Stomach (tissue), 9 donors: ENCODE measurements around the gene UPK3A. TPM values are rescaled to one million over a fixed set of nuclear protein-coding genes. Genes with fewer than 3 reads are reported as not detected.
A peak's percentile ranks its signal among the peaks of the same experiment; 100 is the strongest.

ENCODE experiments used
- DNase-seq, 2 donors: peaks; one replicate each; pipeline versions ENCODE4 v3.0.0 to v3.0.0-alpha.2; 2013 to 2019
- H3K27ac ChIP-seq, 5 donors: fragments of 200-600 bp in 4 of 5; sonication (generic) in 4 of 5; one replicate each; pipeline ENCODE4 v1.5.1; 2013 to 2019; ENCODE audit warnings: mild to moderate bottlenecking in 1 of 5, moderate library complexity in 1 of 5
- H3K27me3 ChIP-seq, 3 donors: fragments of 200-600 bp; sonication (generic); one replicate each; pipeline ENCODE4 v1.5.1; 2017 to 2019; ENCODE audit warnings: mixed run types in 1 of 3
- H3K36me3 ChIP-seq, 4 donors: fragments of 200-600 bp; sonication (generic); 1 replicate in 3 of 4; 2 replicates in 1 of 4; pipeline ENCODE4 v1.5.1; 2016 to 2019
- H3K4me1 ChIP-seq, 4 donors: fragments of 200-600 bp; sonication (generic); one replicate each; pipeline ENCODE4 v1.5.1; 2016 to 2019
- H3K4me3 ChIP-seq, 4 donors: fragments of 200-600 bp; sonication (generic) in 3 of 4; one replicate each; pipeline ENCODE4 v1.5.1; 2016 to 2019; ENCODE audit warnings: mild to moderate bottlenecking in 1 of 4
- H3K9me3 ChIP-seq, 4 donors: fragments of 200-600 bp; sonication (generic); one replicate each; pipeline ENCODE4 v1.5.1; 2016 to 2019
- CTCF ChIP-seq, 7 experiments: fragments of 450-650 bp in 4 of 7; fragments of 200-600 bp in 3 of 7; sonication (generic) in 3 of 7; IDR thresholded peaks; one replicate each; pipeline ENCODE4 v1.5.1; 2016 to 2019; ENCODE audit warnings: antibody characterized with exemption in 7 of 7, control low read depth in 2 of 7, mild to moderate bottlenecking in 1 of 7
- EP300 ChIP-seq: sonication (generic); formaldehyde crosslinking; IDR thresholded peaks from one replicate; pipeline ENCODE4 v1.6.1; 2017; ENCODE audit warnings: antibody characterized with exemption
- POLR2A ChIP-seq, 4 donors: fragments of 450-650 bp; IDR thresholded peaks; one replicate each; pipeline ENCODE4 v1.6.1; 2016; ENCODE audit warnings: antibody characterized with exemption in 4 of 4, control low read depth in 2 of 4, mild to moderate bottlenecking in 1 of 4, moderate library complexity in 1 of 4
- POLR2AphosphoS5 ChIP-seq, 3 donors: sonication (generic); formaldehyde crosslinking; IDR thresholded peaks; one replicate each; pipeline ENCODE4 v1.6.1; 2016; ENCODE audit warnings: antibody characterized with exemption in 3 of 3
- WGBS, 5 donors: extraction: QIAGEN DNeasy Blood & Tissue Kit in 3 of 5; methylation state at CpG; one replicate each; pipeline versions ENCODE4 v1.1.5 to v1.1.7; 2013 to 2018; 5-methylcytosine and 5-hydroxymethylcytosine counted together
- intact Hi-C: fragments of 100-400 bp; cut with DNase I; formaldehyde crosslinking; loops from one replicate; pipeline ENCODE4 v1.15.1; 2023; ENCODE audit warnings: low total_unique reads
- polyA plus RNA-seq, 3 donors: library from polyadenylated mRNA; stranded (reverse); fragments of 200-250 nt; gene quantifications; one replicate each; pipeline ENCODE4 v1.2.3, GENCODE V29; 2013
- total RNA-seq, 5 donors: library from RNA; depleted of rRNA; stranded (reverse); fragments of >200 nt; gene quantifications; one replicate each; pipeline versions ENCODE4 v1.1.0 to v1.2.3, GENCODE V29; 2014 to 2016
- donor health status: healthy with polysubstance abuse.
- donor health status: Bipolar disorder and iron deficiency.
- donor health status: healthy.

The UPK3A gene
- total and polyA plus RNA-seq, 8 donors, result 0.10 to 1.3 (median 0.76) TPM; not detected in 5

- intact Hi-C loops, result loop anchor here (5.0 kb wide), 1 partner anchor 157 kb away; no protein-coding TSS in a partner anchor
- H3K27ac ChIP-seq, result peak overlapping the region in 2 of 5 donors; percentile 58 to 66
- DNase-seq, result no peak
Measured at GRCh38 chr22:45270095-45271020, 14.4 kb upstream of the UPK3A start.

GRCh38 chr22:45271667-45272201 lies 13.0 kb upstream of the UPK3A start:
- 41 to 52% (median 43%) methylated on average over 11 to 13 of the region's 13 CpGs for WGBS, 5 donors
- H3K4me1 ChIP-seq, result peaks cover 5 to 53% (median 33%) of the 10 kb centered on the region in 4 donors
- peak; percentile 31 to 80 for DNase-seq
- H3K27ac ChIP-seq, result peak overlapping the region; percentile 59 to 80 (median 65)
- intact Hi-C loops, result loop anchor here (5.0 kb wide), 1 partner anchor 156 kb away; no protein-coding TSS in a partner anchor
- no peaks in the 10 kb centered on the region for H3K9me3 ChIP-seq
- peaks cover 0 to 14% (median 0%) of the 10 kb centered on the region in 3 donors for H3K27me3 ChIP-seq
- no peaks in the 10 kb centered on the region for H3K36me3 ChIP-seq
- TF ChIP-seq POLR2AphosphoS5 (IDR thresholded peaks at IDR 0.05) (peak in 1 of 3 donors; percentile 25), POLR2A (IDR thresholded peaks at IDR 0.05) (no peak)
- no peak overlapping the region for H3K4me3 ChIP-seq

More at GRCh38 chr22:45270095-45271020, 14.4 kb upstream of the UPK3A start:
- no peak for TF ChIP-seq POLR2AphosphoS5 (IDR thresholded peaks at IDR 0.05)
- TF ChIP-seq CTCF (IDR thresholded peaks at IDR 0.05), result no peak
- TF ChIP-seq POLR2A (IDR thresholded peaks at IDR 0.05), result no peak
- TF ChIP-seq EP300, result no peak
- 74 to 87% (median 80%) methylated on average over 15 to 16 of the region's 16 CpGs for WGBS, 5 donors
- peaks cover 0 to 14% (median 0%) of the 10 kb centered on the region in 3 donors for H3K27me3 ChIP-seq
- no peaks in the 10 kb centered on the region for H3K36me3 ChIP-seq
- no peaks in the 10 kb centered on the region for H3K9me3 ChIP-seq
- peaks cover 5 to 53% (median 33%) of the 10 kb centered on the region in 4 donors for H3K4me1 ChIP-seq
- H3K4me3 ChIP-seq, result no peak overlapping the region

- Histone ChIP-seq H3K4me1 (peaks cover 5 to 53% (median 33%) of the 10 kb centered on the region in 4 donors), H3K9me3 (no peaks in the 10 kb centered on the region), H3K4me3 (no peak overlapping the region), H3K27ac (peak overlapping the region; percentile 59 to 80 (median 65)), H3K36me3 (no peaks in the 10 kb centered on the region), H3K27me3 (peaks cover 0 to 12% (median 0%) of the 10 kb centered on the region in 3 donors)
- TF ChIP-seq CTCF (IDR thresholded peaks at IDR 0.05) (no peak), POLR2AphosphoS5 (IDR thresholded peaks at IDR 0.05) (no peak), EP300 (no peak), POLR2A (IDR thresholded peaks at IDR 0.05) (no peak)
- intact Hi-C loops, result loop anchor here (5.0 kb wide), 1 partner anchor 155 kb away; no protein-coding TSS in a partner anchor
- no peak for DNase-seq
- WGBS, 5 donors, result 80 to 89% (median 87%) methylated on average over 2 to 7 of the region's 7 CpGs
Measured at GRCh38 chr22:45272498-45272897, 12.3 kb upstream of the UPK3A start.

GRCh38 chr22:45273452-45274075 lies 11.2 kb upstream of the UPK3A start:
- Histone ChIP-seq H3K9me3 (no peaks in the 10 kb centered on the region), H3K4me1 (peaks cover 0 to 44% (median 26%) of the 10 kb centered on the region in 4 donors), H3K27ac (peak overlapping the region in 3 of 5 donors; percentile 12 to 80 (median 18)), H3K36me3 (no peaks in the 10 kb centered on the region), H3K4me3 (no peak overlapping the region), H3K27me3 (peaks cover 0 to 4% (median 0%) of the 10 kb centered on the region in 3 donors)
- 56 to 78% (median 66%) methylated on average over 12 to 15 of the region's 15 CpGs for WGBS, 5 donors
- TF ChIP-seq CTCF (IDR thresholded peaks at IDR 0.05) (no peak), POLR2AphosphoS5 (IDR thresholded peaks at IDR 0.05) (no peak)
- DNase-seq, result peak in 1 of 2 donors; percentile 75
- intact Hi-C loops, result loop anchor here (5.0 kb wide), 1 partner anchor 154 kb away; no protein-coding TSS in a partner anchor
